GM19193 (cell line): Measurements from ENCODE around the gene IQSEC1.
A peak's percentile ranks its signal among the peaks of the same experiment; 100 is the strongest.

ENCODE experiments used
- POLR2A ChIP-seq: IDR thresholded peaks from 4 replicates; pipeline ENCODE4 v1.6.1; 2011; ENCODE audit not compliant: insufficient read depth, insufficient read length; ENCODE audit errors: extremely low read depth

The IQSEC1 gene

DNA sequence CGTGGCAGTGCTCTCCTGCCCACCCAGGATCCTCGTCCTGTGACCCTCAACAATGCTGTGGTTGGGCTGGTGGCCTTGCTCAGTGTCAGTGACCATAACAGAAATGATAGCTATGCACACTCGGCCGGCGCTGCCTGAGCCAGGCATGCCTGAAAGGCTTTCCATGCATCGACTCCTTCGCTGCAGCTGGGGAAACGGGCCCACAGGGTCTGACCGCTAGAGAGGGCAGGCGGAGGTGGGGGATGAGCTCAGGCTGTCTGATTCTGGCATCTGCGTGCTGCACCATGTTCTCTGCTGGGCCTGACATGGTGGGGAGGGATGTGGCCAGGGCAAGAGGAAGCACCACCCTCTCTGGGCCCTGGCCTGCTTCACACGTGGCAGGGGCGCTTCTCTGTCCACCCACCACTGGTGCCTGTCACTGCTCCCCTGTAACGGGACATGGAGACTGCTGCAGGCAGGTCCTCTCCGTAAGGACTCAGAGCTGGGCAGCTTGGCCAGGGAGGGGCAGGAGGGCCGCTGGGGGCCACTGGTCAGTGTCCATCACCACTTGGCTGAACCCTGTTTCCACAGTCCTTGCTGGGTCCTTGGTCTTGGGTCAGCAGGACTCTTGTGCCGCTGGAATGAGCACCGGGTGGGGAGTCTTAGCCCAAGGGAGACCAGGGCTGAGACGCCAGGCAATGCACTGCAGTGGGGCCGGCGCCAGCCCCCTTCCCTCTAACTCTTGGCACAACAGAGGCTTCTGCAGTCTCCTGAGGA, 167.7 kb downstream of the IQSEC1 start:
- no peak for TF ChIP-seq POLR2A

DNA sequence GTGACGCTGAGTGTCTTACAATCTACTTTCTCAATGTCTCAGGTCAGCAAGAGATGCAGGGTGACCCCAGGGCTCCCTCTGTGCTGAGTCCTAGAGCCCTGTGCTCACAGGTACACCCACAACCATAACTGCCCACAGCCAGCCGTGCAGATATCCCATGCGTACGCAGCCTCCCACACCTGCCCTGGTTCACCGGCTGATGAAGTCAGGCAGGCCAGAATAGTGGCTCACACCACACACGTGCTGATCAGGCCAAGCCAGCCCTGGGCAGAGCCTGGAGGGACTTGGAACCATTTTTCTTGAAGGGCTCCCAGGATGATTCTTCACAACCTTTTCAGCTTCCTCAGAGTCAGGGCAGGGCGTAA, 168.3 kb downstream of the IQSEC1 start:
- no peak for TF ChIP-seq POLR2A

DNA sequence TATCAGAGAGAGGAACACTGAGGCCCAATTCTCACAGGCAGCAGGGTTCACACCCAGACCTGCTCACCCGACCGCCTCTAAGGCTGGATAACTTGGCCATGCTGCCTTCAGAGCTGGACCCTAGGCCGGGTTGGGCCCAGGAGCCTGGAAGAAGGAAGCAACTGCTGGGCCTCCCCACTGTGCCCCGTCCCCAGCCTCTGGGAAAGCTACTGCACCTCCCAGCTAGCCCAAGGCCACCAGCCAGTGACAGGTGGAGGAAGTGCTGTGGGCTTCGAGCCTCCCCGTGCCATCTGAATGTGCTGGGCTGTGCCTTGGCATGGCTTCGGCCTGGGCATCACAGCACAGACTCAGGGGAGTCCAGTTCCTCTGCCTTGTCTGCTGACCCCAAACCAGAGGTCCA, 169.3 kb downstream of the IQSEC1 start:
- peak; percentile 22 for TF ChIP-seq POLR2A

DNA sequence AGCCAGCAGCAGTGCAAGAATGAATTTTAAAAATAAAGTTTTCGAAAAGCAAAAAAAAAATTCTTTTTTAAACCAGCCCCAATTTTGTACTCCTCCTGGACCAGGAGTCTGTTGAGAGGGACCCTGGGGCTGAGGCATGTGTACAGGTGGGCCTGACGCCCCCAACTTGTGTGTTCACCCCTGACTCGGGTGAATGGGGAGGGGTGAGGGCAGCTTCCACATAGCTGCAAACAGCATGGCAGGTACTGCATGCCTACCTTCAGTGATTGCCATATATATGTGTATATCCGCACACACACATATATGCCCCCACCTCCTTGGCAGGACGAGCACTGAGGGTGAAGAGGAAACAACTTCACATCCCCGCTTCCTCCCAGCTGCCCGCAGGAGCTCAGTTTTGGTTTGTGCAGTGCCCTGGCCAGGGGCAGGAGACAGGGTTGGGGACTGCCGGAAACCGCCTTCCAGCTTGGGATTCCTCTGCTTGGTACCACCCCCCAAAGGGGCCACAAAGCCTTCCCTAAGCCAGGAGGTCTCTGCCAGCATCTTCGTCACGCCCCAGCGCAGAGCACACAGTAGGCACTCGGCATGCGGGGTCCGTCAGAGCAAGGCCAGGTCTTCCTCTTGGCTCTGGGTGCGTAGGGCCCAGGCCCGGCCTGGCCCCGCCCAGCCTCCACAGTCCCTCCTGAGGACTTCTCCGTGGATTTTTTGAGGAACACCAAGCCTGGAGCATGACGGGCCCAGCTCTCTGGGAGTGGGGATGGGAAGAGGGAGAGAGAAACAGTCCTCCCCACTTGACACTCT, 170.0 kb downstream of the IQSEC1 start:
- no peak for TF ChIP-seq POLR2A

DNA sequence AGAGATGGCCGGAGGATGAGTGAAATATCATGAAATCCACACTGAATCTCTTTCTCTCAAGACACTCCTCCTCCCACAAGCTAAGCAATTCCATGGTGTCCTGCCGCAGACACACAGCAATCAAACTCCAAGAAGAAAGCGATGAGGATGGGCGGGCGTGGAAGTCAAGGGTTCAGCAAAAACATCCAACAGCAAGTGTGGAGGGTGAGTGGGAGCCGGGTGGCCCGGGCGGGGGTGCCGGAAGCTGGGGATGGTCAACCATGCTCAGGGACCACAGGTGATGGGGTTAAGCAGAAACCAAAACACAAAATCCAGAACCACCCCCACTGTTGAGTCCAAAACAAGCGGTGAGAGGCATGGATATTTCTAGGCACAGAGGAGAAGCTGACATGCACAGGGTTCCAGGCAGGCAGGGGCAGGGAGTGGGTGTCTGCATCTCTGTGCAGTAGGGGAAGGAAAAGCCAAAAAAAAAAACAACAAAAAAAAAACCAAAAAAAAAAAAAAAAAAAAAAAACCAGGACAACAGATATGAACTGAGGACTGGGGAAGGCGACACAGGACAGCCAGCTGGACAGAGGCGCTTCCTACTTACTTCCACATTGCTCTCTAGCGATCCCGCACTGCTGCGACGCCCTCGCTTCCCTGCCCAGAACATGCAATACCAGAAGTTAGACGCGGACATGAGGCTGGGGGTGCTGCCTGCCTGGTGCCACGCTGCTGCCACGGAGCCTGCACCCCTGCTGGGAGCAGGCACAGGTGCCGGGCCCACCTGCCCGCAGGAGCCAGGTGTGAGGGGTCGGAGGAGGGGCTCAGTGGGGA, 170.8 kb downstream of the IQSEC1 start:
- TF ChIP-seq POLR2A: no peak

DNA sequence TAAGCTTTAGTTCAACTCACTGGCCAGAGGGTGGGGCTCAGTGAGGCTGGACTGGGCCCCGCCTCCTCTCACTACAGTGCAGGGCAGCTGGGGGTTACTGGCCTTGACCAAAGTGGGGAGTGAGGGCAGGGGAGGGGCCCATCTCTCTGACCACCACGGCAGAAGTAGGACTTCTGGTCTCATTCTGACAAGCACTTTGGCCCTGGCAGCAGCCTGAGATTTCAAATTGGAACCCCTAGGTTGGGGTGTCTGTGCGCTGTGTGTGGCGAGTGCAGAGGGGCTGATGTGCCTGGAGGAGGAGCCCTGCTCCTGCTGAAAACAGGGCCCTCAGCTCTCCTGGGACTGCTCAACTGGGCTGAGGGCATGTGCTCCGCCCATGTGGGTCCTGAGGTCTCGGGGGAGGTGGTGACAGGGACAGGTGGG, 171.6 kb downstream of the IQSEC1 start:
- no peak for TF ChIP-seq POLR2A

DNA sequence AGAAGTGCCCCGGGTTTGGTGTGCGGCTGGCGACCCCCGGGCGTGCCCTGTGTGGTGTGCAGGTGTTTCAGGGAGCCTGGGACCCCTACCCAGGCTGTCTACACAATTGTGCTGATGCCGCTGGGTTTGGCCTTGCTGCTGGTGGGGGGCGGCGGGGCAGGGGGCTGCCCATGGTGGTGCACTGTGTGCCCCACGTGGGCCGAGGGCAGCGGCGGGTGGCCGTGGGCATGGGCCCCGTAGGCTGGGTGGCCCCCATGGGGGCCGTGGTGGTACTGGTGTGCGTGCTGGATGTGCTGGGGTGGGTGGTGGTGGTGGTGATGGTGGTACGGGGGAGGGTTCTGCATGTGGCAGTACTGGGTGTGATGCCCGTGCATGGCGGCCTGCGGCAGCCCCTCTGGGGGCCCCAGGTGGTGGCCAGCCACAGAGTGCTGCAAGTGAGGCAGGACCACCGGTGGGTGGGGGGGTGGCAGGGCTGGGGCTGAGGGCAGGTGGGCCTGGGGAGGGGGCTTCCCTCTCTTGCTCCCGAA, 172.3 kb downstream of the IQSEC1 start:
- TF ChIP-seq POLR2A: no peak

DNA sequence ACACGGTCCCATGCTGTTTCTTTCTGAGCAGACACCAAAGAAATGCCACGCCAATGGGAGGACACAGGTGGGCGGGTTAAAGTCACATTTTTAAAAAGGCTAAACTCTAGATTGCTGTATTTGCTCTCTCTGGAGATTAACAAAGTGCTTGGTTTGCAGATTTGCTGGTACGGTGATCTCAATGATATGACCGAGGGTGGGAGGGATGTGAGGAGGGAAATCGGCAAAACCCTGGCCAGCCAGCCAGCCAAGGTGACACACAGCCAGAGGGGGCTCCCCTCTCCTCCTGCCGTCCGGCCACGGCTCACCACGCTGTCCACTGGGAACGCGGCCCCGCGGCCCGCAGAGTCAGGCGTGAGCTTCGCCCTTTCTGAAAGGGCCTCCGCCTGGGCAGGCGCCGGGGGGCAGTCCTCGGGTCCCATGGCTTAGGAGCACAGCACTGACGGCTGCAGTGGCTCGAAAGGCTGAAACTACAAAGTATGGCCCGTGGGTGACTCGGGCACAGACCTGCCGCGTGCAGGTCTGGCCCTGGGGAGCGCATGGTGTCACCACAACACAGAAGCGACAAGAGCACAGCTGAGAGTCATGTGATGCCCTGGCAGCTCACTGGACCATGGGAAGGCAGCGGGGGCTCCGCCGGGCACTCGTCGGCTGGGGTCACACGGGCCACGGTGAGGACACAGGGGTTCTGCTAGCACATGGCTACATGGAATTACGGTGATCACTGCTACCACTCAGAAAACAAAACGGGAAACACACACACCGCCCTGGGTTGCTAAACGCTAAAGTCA, 174.1 kb downstream of the IQSEC1 start:
- no peak for TF ChIP-seq POLR2A

DNA sequence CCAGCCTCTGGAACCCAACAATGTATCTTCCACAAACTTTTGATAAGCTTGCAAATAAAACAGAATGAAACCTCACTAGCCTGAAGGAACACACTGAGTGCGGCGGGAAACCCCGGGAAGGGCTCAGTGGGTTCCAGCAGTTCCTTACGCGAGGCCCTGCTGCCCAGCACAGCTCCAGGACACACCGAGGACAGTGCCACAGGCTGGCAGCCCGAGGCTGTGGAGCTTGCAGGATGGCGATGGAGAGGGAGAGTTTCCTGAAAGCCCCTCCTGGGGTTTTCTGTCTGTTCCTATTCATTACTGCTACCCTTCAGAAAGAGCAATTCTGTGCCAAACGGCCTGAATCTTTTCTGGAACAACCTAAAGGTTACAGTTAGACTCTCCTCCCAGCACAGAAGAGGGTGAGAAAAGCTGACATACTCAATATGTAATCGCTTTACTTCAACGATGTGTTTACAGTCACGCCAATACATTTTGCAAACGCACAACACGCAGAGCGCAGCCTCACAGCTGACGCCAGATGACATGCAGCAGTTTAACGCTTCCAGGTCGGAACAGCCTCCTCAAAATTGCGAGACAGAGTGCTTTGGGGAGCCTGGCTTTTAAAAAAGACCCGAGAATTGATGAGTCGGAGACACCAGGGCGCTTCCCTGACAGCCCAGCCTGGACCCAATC, 174.8 kb downstream of the IQSEC1 start:
- TF ChIP-seq POLR2A: no peak

DNA sequence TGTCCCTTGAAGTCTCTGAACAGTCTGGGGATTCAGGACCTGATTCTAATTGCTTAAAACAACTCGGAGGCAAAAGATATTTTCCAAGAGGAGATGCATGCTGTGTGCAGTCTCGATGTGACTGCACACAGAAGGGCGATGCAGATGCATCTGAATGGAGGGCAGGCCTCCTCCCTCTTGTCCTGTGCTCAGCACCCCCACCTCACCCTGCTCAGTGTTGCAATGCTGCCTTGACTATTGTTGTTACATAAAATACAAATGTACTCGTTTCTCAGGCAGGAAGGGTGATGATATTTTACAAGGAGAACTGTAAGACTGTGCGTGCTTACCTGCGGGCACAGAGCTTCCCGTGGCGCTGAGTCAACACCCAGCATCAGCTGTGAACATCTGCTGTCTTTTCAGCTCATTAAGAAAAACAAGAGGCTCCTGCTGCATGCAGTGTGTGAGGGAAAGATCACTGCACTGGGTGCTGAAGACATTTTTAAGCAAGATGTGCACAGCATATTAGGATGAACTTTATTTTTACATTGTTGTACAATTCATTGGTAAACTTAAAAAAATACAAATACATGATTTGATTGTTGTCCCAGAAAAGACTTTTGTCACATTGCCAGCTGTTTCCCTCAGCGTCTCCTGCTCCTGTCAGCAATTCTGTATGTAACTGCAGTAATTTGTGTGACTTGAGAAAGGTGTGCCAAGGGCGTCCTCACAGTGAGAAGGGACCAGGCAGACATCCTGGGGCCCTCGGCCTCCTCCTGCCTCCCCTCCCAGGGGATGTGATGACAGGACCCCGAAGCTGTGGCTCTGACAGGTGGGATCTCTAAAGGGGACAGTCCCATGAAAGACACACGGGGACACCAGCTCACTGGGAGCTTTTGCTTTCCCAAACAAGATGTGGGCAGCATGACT, 175.6 kb downstream of the IQSEC1 start:
- no peak for TF ChIP-seq POLR2A

DNA sequence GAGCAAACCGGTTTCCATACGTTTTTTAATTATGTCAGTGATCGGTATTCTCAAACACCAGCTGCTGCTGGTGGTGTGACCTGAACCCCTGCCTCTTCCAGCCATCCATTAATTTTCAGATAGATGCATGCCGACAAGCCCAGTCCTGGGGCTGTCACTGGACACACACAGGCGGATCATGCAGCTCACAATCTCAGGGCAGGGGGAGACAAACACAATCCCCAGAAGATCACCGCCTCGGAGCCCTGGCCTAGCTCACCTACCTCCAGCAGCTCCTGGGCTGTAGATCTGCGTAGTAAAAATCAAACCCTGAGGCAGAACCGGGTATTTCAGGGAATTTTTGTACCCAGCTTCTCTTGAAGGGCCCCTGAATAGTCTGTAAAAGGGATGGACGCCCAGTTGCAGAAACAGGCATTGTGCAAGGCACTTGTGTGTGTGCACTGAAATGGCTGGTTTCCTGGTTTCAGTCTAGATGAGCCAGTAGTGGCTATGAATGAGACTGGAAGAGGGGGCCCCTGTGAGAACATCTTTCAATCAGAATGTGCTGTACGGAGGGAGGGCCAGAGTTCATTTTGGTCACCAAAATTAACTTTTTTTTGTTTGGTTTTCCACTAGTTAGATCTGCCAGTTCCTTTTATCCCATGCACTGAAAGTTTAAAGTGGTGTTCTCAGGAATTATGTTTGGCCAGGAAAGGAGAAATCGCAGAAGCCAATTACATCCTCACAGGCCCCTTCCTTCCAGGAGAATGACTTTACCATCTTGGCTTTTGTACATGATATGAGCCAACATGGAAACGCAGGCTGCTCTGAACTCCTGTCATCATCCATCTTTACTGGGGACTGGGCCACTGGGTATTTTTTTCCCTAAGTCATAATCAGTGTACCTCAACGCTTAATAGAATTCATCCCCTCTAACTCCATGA, 176.9 kb downstream of the IQSEC1 start:
- peak; percentile 0 for TF ChIP-seq POLR2A
